ENCODE data around the gene HBM.
"Not testable (repeated sequence)": the region's sequence is repeated elsewhere in the genome, so short reads cannot be mapped to it uniquely, and the experiment has no call there.

HBM gene

DNA sequence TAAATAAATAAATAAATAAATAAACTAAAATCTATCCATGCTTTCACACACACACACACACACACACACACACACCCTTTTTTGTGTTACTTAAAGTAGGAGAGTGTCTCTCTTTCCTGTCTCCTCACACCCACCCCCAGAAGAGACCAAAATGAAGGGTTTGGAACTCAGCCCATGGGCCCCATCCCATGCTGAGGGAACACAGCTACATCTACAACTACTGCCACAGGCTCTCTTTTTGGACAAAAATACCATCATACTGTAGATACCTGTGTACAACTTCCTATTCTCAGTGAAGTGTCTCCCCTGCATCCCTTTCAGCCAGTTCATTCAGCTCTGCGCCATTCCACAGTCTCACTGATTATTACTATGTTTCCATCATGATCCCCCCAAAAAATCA lies 5.0 kb downstream of the HBM start:
- no peak for DNase-seq

DNA sequence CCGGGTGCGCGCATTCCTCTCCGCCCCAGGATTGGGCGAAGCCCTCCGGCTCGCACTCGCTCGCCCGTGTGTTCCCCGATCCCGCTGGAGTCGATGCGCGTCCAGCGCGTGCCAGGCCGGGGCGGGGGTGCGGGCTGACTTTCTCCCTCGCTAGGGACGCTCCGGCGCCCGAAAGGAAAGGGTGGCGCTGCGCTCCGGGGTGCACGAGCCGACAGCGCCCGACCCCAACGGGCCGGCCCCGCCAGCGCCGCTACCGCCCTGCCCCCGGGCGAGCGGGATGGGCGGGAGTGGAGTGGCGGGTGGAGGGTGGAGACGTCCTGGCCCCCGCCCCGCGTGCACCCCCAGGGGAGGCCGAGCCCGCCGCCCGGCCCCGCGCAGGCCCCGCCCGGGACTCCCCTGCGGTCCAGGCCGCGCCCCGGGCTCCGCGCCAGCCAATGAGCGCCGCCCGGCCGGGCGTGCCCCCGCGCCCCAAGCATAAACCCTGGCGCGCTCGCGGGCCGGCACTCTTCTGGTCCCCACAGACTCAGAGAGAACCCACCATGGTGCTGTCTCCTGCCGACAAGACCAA lies 6.7 kb downstream of the HBM start, which contains the start of gene HBA2:
Gene HBA2 (plus strand): TSS at position 503 of the 568 bp plus-strand sequence. CDS start 37 bp downstream, at position 540.
- not testable (repeated sequence) for DNase-seq

DNA sequence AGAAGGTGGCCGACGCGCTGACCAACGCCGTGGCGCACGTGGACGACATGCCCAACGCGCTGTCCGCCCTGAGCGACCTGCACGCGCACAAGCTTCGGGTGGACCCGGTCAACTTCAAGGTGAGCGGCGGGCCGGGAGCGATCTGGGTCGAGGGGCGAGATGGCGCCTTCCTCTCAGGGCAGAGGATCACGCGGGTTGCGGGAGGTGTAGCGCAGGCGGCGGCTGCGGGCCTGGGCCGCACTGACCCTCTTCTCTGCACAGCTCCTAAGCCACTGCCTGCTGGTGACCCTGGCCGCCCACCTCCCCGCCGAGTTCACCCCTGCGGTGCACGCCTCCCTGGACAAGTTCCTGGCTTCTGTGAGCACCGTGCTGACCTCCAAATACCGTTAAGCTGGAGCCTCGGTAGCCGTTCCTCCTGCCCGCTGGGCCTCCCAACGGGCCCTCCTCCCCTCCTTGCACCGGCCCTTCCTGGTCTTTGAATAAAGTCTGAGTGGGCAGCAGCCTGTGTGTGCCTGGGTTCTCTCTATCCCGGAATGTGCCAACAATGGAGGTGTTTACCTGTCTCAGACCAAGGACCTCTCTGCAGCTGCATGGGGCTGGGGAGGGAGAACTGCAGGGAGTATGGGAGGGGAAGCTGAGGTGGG lies 7.6 kb downstream of the HBM start:
- not testable (repeated sequence) for DNase-seq

DNA sequence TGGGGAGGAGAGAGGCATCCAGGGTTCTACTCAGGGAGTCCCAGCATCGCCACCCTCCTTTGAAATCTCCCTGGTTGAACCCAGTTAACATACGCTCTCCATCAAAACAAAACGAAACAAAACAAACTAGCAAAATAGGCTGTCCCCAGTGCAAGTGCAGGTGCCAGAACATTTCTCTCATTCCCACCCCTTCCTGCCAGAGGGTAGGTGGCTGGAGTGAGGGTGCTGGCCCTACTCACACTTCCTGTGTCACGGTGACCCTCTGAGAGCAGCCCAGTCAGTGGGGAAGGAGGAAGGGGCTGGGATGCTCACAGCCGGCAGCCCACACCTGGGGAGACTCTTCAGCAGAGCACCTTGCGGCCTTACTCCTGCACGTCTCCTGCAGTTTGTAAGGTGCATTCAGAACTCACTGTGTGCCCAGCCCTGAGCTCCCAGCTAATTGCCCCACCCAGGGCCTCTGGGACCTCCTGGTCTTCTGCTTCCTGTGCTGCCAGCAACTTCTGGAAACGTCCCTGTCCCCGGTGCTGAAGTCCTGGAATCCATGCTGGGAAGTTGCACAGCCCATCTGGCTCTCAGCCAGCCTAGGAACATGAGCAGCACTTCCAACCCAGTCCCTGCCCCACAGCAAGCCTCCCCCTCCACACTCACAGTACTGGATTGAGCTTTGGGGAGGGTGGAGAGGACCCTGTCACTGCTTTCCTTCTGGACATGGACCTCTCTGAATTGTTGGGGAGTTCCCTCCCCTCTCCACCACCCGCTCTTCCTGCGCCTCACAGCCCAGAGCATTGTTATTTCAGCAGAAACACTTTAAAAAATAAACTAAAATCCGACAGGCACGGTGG lies 8.4 kb downstream of the HBM start:
- not testable (repeated sequence) for DNase-seq

DNA sequence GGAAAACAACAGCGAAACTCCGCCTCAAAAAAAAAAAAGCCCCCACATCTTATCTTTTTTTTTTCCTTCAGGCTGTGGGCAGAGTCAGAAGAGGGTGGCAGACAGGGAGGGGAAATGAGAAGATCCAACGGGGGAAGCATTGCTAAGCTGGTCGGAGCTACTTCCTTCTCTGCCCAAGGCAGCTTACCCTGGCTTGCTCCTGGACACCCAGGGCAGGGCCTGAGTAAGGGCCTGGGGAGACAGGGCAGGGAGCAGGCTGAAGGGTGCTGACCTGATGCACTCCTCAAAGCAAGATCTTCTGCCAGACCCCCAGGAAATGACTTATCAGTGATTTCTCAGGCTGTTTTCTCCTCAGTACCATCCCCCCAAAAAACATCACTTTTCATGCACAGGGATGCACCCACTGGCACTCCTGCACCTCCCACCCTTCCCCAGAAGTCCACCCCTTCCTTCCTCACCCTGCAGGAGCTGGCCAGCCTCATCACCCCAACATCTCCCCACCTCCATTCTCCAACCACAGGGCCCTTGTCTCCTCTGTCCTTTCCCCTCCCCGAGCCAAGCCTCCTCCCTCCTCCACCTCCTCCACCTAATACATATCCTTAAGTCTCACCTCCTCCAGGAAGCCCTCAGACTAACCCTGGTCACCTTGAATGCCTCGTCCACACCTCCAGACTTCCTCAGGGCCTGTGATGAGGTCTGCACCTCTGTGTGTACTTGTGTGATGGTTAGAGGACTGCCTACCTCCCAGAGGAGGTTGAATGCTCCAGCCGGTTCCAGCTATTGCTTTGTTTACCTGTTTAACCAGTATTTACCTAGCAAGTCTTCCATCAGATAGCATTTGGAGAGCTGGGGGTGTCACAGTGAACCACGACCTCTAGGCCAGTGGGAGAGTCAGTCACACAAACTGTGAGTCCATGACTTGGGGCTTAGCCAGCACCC lies 9.5 kb downstream of the HBM start:
- no peak for DNase-seq

DNA sequence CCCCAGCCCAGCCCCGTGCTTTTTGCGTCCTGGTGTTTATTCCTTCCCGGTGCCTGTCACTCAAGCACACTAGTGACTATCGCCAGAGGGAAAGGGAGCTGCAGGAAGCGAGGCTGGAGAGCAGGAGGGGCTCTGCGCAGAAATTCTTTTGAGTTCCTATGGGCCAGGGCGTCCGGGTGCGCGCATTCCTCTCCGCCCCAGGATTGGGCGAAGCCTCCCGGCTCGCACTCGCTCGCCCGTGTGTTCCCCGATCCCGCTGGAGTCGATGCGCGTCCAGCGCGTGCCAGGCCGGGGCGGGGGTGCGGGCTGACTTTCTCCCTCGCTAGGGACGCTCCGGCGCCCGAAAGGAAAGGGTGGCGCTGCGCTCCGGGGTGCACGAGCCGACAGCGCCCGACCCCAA lies 10.2 kb downstream of the HBM start:
- DNase-seq, result not testable (repeated sequence)

DNA sequence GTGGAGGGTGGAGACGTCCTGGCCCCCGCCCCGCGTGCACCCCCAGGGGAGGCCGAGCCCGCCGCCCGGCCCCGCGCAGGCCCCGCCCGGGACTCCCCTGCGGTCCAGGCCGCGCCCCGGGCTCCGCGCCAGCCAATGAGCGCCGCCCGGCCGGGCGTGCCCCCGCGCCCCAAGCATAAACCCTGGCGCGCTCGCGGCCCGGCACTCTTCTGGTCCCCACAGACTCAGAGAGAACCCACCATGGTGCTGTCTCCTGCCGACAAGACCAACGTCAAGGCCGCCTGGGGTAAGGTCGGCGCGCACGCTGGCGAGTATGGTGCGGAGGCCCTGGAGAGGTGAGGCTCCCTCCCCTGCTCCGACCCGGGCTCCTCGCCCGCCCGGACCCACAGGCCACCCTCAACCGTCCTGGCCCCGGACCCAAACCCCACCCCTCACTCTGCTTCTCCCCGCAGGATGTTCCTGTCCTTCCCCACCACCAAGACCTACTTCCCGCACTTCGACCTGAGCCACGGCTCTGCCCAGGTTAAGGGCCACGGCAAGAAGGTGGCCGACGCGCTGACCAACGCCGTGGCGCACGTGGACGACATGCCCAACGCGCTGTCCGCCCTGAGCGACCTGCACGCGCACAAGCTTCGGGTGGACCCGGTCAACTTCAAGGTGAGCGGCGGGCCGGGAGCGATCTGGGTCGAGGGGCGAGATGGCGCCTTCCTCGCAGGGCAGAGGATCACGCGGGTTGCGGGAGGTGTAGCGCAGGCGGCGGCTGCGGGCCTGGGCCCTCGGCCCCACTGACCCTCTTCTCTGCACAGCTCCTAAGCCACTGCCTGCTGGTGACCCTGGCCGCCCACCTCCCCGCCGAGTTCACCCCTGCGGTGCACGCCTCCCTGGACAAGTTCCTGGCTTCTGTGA lies 11.0 kb downstream of the HBM start, which contains the start of gene HBA1:
Gene HBA1 (plus strand): TSS at position 204 of the 906 bp plus-strand sequence. CDS start 37 bp downstream, at position 241.
- not testable (repeated sequence) for DNase-seq

DNA sequence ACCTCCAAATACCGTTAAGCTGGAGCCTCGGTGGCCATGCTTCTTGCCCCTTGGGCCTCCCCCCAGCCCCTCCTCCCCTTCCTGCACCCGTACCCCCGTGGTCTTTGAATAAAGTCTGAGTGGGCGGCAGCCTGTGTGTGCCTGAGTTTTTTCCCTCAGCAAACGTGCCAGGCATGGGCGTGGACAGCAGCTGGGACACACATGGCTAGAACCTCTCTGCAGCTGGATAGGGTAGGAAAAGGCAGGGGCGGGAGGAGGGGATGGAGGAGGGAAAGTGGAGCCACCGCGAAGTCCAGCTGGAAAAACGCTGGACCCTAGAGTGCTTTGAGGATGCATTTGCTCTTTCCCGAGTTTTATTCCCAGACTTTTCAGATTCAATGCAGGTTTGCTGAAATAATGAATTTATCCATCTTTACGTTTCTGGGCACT lies 11.6 kb downstream of the HBM start:
- DNase-seq, result no peak

DNA sequence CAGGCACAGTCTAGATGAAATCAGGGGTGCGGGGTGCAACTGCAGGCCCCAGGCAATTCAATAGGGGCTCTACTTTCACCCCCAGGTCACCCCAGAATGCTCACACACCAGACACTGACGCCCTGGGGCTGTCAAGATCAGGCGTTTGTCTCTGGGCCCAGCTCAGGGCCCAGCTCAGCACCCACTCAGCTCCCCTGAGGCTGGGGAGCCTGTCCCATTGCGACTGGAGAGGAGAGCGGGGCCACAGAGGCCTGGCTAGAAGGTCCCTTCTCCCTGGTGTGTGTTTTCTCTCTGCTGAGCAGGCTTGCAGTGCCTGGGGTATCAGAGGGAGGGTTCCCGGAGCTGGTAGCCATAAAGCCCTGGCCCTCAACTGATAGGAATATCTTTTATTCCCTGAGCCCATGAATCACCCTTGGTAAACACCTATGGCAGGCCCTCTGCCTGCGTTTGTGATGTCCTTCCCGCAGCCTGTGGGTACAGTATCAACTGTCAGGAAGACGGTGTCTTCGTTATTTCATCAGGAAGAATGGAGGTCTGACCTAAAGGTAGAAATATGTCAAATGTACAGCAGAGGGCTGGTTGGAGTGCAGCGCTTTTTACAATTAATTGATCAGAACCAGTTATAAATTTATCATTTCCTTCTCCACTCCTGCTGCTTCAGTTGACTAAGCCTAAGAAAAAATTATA lies 12.3 kb downstream of the HBM start:
- DNase-seq, result no peak

DNA sequence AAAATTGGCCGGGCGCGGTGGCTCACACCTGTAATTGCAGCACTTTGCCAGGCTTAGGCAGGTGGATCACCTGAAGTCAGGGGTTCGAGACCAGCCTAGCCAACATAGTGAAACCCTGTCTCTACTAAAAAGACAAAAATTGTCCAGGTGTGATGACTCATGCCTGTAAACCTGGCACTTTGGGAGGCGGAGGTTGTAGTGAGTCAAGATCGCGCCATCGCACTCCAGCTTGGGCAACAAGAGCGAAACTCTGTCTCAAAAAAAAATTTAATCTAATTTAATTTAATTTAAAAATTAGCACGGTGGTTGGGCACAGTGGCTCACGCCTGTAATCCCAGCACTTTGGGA lies 12.9 kb downstream of the HBM start:
- no peak for DNase-seq

DNA sequence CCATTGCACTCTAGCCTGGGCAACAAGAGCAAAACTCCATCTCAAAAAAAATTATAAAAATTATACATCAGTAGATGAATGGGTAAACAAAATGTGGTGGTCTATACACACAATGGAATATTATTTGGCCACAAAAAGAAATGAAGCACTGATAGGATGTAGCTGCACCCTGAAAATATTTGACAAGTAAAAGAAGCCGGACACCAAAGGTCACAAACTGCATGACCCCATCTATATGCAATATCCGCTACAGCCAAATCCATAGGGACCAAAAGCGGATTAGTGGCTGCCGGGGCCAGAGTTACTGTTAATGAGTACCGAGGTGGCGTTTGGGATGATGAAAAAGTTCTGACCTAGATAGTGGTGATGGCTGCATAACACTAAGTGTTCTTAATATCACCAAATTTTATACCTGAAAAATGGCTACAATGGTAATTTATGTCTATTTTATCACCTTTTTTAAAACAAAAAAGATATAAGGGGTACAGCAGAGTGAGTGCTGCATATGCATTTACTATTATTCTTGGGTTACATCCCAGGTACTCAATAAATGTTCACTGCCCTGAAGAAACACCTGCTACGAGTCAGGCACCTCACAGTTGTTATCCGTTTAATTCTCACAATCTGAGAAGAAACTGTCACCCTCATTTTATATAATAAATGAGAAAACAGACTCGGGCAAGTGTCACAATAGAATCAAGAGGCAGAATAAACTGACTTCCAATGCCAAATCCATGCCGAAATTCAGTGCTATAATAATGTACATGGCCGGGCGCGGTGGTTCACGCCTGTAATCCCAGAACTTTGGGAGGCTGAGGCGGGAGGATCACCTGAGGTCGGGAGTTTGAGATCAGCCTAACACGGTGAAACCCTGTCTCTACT lies 13.7 kb downstream of the HBM start:
- no peak for DNase-seq

DNA sequence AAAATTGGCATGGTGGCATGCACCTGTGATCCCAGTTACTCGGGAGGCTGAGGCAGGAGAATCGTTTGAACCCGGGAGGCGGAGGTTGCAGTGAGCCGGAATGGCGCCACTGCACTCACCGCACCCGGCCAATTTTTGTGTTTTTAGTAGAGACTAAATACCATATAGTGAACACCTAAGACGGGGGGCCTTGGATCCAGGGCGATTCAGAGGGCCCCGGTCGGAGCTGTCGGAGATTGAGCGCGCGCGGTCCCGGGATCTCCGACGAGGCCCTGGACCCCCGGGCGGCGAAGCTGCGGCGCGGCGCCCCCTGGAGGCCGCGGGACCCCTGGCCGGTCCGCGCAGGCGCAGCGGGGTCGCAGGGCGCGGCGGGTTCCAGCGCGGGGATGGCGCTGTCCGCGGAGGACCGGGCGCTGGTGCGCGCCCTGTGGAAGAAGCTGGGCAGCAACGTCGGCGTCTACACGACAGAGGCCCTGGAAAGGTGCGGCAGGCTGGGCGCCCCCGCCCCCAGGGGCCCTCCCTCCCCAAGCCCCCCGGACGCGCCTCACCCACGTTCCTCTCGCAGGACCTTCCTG lies 14.4 kb downstream of the HBM start, which contains the start of gene HBQ1:
Gene HBQ1 (plus strand): TSS at position 359 of the 575 bp plus-strand sequence. CDS start 28 bp downstream, at position 387.
- DNase-seq, result peak in 1 of 2 donors; percentile 27

DNA sequence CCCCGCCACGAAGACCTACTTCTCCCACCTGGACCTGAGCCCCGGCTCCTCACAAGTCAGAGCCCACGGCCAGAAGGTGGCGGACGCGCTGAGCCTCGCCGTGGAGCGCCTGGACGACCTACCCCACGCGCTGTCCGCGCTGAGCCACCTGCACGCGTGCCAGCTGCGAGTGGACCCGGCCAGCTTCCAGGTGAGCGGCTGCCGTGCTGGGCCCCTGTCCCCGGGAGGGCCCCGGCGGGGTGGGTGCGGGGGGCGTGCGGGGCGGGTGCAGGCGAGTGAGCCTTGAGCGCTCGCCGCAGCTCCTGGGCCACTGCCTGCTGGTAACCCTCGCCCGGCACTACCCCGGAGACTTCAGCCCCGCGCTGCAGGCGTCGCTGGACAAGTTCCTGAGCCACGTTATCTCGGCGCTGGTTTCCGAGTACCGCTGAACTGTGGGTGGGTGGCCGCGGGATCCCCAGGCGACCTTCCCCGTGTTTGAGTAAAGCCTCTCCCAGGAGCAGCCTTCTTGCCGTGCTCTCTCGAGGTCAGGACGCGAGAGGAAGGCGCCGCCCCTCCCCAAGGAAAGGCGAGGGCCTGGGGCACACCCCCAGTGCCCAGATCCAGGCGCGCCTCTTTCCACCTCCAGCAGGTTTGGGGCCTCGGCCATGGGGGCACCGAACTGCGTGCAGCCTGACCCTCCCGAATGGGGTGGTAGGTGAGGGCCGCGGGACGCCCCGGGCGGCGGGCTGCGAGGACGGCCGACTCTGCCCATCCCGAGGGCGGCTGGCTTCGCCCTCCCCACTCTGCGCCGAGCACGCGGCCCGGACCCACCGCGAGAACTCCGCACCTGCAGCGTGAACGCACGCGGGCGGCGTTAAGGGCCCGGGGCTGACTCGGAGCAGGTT lies 15.1 kb downstream of the HBM start:
- peak; percentile 80 to 85 for DNase-seq

DNA sequence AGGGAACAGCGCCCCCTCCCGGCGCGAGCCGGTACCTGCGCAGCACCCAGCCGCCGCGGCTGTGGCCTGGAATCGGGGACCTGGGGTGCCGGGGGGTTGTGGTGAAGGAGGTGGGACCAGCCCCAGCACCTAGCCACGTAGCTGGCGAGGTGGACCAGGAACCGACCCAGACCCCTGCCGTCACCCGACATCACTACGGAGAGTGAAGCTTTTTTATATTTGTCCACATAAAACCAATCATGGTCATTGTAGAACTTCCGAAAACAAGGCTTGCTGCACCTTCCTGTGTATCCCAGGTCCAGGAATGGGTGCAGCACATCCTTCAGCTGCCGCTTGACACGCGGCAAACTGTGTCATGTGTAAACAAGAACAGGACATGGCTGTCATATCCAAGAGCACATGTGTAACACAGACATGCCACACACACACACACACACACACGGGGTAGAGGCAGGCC lies 15.8 kb downstream of the HBM start:
- no peak for DNase-seq

DNA sequence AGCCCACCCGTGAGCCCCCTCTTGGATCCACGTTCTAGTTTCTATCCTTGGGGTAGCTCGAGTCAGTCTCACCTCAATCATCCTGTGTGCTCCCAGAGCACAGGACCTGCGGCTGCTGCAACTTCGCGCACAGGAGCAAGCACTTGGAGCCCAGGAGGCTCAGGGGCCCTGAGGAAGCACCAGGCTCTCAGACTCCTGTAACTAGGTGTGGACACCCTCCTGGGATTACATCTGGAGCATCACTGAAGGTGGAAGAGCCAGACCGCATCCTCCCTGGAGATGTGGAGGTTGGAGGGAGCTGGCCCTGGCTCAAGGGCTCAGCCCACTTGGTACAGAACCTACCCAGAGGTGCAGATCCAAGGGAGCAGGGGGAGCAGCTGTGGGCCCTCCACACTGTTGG lies 17.2 kb downstream of the HBM start:
- no peak for DNase-seq

DNA sequence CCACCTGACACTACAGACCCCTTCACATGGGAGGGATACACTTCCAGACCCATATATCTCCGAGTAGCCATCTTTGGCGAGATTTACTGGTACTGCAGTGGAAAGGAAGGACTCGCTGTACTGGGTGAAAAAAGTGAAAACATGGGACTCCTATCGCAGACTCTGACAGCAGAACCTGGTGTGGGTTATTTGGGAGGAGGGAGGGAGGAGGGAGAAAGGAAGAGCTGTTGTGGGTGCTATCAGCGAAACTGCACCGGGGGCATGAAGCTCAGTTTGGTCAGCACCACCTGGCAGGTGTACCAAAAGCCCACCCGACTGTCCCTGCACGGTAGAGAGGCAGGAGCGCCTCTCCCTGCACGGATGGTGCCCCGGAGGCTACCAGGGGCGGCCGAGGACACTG lies 19.4 kb downstream of the HBM start:
- DNase-seq, result no peak

DNA sequence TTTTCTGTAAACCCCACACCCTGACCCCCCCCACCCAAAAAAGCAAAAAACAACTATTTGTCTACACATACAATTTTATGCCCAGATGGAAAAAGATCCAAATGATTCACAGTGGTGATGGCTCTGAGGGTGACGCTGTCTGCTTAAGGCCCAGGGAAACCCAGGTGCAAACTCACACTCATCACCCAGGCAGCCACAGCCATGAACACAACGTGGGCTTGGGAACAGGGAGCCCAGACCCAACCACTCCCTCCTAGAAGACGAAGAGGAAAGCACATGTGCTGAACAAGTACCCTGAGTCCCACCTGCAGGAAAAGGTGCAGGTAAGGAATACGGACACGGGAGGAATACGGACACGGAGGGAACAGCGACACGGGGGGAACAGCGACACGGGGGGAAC lies 19.9 kb downstream of the HBM start:
- DNase-seq, result no peak

DNA sequence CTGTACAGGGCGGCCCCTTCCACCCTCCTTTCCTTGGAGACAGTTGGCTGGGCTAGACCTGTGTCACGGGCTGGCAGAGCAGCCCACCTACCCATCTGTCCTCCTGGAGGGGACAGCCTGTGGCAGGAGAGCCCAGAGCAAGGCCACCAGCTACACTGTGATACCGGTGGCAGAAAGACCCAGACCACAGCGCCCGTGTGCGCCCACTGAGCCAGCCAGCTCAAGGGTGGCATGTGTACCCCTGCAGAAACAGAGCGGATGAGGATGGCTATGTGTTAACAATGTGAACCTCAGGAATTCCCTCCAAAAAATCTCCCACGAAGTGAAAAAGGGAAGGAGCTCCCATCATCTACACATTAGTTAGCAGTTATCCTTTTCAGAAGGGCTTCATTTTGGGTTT lies 21.6 kb downstream of the HBM start:
- no peak for DNase-seq

All from CD4-positive, alpha-beta T cell treated with Interleukin-4 for 1 hour (primary cell).